K562 (cell line): ENCODE results near the gene PROK1. TPM values are rescaled to one million over a fixed set of nuclear protein-coding genes. Genes with fewer than 3 reads are reported as not detected.

Experiments
- ATF4 ChIP-seq: fragments of 450-650 bp; formaldehyde crosslinking; IDR thresholded peaks from 2 replicates; pipeline ENCODE4 v1.4.0; 2022; ENCODE audit warnings: mild to moderate bottlenecking, moderate library complexity
- CCNT2 ChIP-seq: IDR thresholded peaks from 2 replicates; pipeline ENCODE4 v1.6.1; 2011; ENCODE audit warnings: borderline replicate concordance, low read depth, mild to moderate bottlenecking, moderate library complexity, mixed read lengths, low read length; ENCODE audit not compliant: insufficient read length; ENCODE audit errors: extremely low read depth
- DEAF1 ChIP-seq: fragments of 450-650 bp; formaldehyde crosslinking; IDR thresholded peaks from 2 replicates; pipeline ENCODE4 v1.4.0; 2020; ENCODE audit warnings: mild to moderate bottlenecking, moderate library complexity
- HINFP ChIP-seq: fragments of 450-650 bp; conservative IDR thresholded peaks from 2 replicates; pipeline ENCODE4 v1.6.1; 2016; ENCODE audit warnings: missing genetic modification characterization, low read depth, mild to moderate bottlenecking, control low read depth, missing compliant biosample characterization
- HIVEP1 ChIP-seq: fragments of 250-450 bp; sonication (Bioruptor Pico); IDR thresholded peaks from 2 replicates; pipeline ENCODE4 v1.4.0; 2020; ENCODE audit warnings: mild to moderate bottlenecking
- ILK ChIP-seq: fragments of 450-650 bp; IDR thresholded peaks from 2 replicates; pipeline ENCODE4 v1.6.1; 2016; ENCODE audit warnings: missing genetic modification characterization, low read depth, mild to moderate bottlenecking, missing compliant biosample characterization, moderate library complexity, borderline replicate concordance
- NEUROD1 ChIP-seq: fragments of 150-350 bp; IDR thresholded peaks from 2 replicates; pipeline ENCODE4 v1.6.1; 2014; ENCODE audit warnings: borderline replicate concordance, low read length, low read depth; ENCODE audit not compliant: partially characterized antibody
- NFE2 ChIP-seq: IDR thresholded peaks from 2 replicates; pipeline ENCODE4 v1.6.1; 2014; ENCODE audit warnings: antibody characterized with exemption, low read depth
- PCBP1 ChIP-seq: fragments of 200-400 bp; formaldehyde crosslinking; IDR thresholded peaks from 2 replicates; pipeline ENCODE4 v1.6.1; 2018; ENCODE audit warnings: mild to moderate bottlenecking, low read depth, low read length; ENCODE audit not compliant: poor library complexity, severe bottlenecking
- TAF1 ChIP-seq: IDR thresholded peaks from 2 replicates; pipeline ENCODE4 v1.6.1; 2011; ENCODE audit warnings: mild to moderate bottlenecking, low read length, moderate library complexity; ENCODE audit not compliant: insufficient read depth, control insufficient read depth, severe bottlenecking; ENCODE audit errors: extremely low read depth
- TEAD1 ChIP-seq, 2 experiments: fragments of 450-650 bp in 1 of 2; sonication (generic) in 1 of 2; formaldehyde crosslinking; IDR thresholded peaks; 2 replicates each; pipeline versions ENCODE4 v1.4.0 to v1.8.0; 2020 to 2022; ENCODE audit warnings: mild to moderate bottlenecking in 2 of 2, missing genetic modification reagents in 1 of 2
- TGIF2 ChIP-seq: sonication (generic); formaldehyde crosslinking; IDR thresholded peaks from 2 replicates; pipeline ENCODE4 v1.8.1; 2022; ENCODE audit warnings: mild to moderate bottlenecking, missing genetic modification reagents, moderate library complexity
- UBTF ChIP-seq, 2 experiments: IDR thresholded peaks; 2 replicates each; pipeline ENCODE4 v1.6.1; 2012; ENCODE audit warnings: improper control_type of control experiment in 2 of 2, low read depth in 2 of 2, low read length in 2 of 2, borderline replicate concordance in 1 of 2
- ZBED1 ChIP-seq: IDR thresholded peaks from 2 replicates; pipeline ENCODE4 v1.6.1; 2014
- ZNF23 ChIP-seq: fragments of 250-450 bp; sonication (Bioruptor Pico); IDR thresholded peaks from 2 replicates; pipeline ENCODE4 v1.4.0; 2020; ENCODE audit warnings: mild to moderate bottlenecking
- ZNF76 ChIP-seq: fragments of 250-450 bp; sonication (Bioruptor Pico); IDR thresholded peaks from 2 replicates; pipeline ENCODE4 v1.4.0; 2020; ENCODE audit warnings: mild to moderate bottlenecking, moderate library complexity, borderline replicate concordance
- polyA plus RNA-seq, 8 experiments: library from polyadenylated mRNA; depleted of rRNA in 4 of 8; stranded (reverse) in 5 of 8; unstranded in 3 of 8; fragments of >200 nt; fragmentation: Nextera tagmentation in 2 of 8; fragmentation: Illumina TruSeq in 1 of 8; extraction: Ambion mirVana in 2 of 8; extraction: Trizol in 1 of 8; gene quantifications; 2 replicates each; pipeline versions ENCODE4 v1.2.1 to v1.2.3, GENCODE V29; 2011 to 2014; ENCODE audit warnings: inconsistent platforms in 1 of 8, missing spikeins in 1 of 8
- total RNA-seq, 7 experiments: library from RNA; depleted of rRNA in 6 of 7; stranded (reverse); fragments of >200 nt in 6 of 7; fragmentation: Illumina TruSeq in 2 of 7; extraction: Trizol in 2 of 7; gene quantifications; 2 replicates each; pipeline versions ENCODE4 v1.2.1 to v1.2.3, GENCODE V29; 2011 to 2021; ENCODE audit warnings: low replicate concordance in 1 of 7

PROK1 gene
- total and polyA plus RNA-seq, 9 of the 15 experiments (the other 6 are each of a cell fraction or from before 2014, with no cell fraction given), result 0.15 TPM; not detected in 8

- TF ChIP-seq HINFP (tag) (peak; percentile 91), TAF1 (peak; percentile 97), ATF4 (no peak), TGIF2 (CRISPR knock-in tag) (no peak; the same call in 1 of the 2 replicates), HIVEP1 (CRISPR knock-in tag) (0 out of 2 replicates have a peak, but pooled peaks have one; percentile 37), ZNF76 (CRISPR knock-in tag) (no peak), CCNT2 (peak; percentile 38), ZBED1 (peak; percentile 65; the same call in 1 of the 2 replicates), UBTF (IDR thresholded peaks at IDR 0.05; ENCODE audit: borderline replicate concordance in 1 of 2, low read depth in 2 of 2, low read length in 2 of 2) (peak; percentile 62; a peak in 1 of 4 replicates), TEAD1 (CRISPR knock-in tag; IDR thresholded peaks at IDR 0.05) (peak in 1 of 2 experiments; percentile 94; a peak in 3 of 4 replicates), PCBP1 (no peak), NEUROD1 (peak; percentile 94), DEAF1 (CRISPR knock-in tag) (no peak), ZNF23 (CRISPR knock-in tag) (peak; percentile 50; the same call in 1 of the 2 replicates), ILK (tag) (no peak), NFE2 (peak; percentile 42; the same call in 1 of the 2 replicates)
These were observed 43.4 kb upstream of the PROK1 start, which contains the start of gene LAMTOR5 (continued) for GRCh38 chr1:110407260-110408210.
